Fibroblast of the aortic adventitia (primary cell): ENCODE results near the gene RABGAP1. TPM values are rescaled to one million over a fixed set of nuclear protein-coding genes. Genes with fewer than 3 reads are reported as not detected.

Experiments
- DNase-seq: peaks from one replicate; pipeline ENCODE4 v3.0.0-alpha.2; 2010; ENCODE audit warnings: low read depth
- H3K4me3 ChIP-seq: 2 replicates; pipeline ENCODE4 v1.5.1; 2011; ENCODE audit warnings: low read depth, mild to moderate bottlenecking, control low read depth, low read length, moderate library complexity
- CTCF ChIP-seq: IDR thresholded peaks from 2 replicates; pipeline ENCODE4 v1.5.1; 2011; ENCODE audit warnings: mild to moderate bottlenecking, low read length, control low read depth, inconsistent platforms; ENCODE audit not compliant: insufficient read depth
- total RNA-seq: library from RNA; depleted of rRNA; stranded (reverse); fragments of >200 nt; gene quantifications from 2 replicates; pipeline ENCODE4 v1.2.3, GENCODE V29; 2012; ENCODE audit warnings: low replicate concordance

The RABGAP1 gene
- total RNA-seq, 1 donor, result 50.3 TPM

- peak within 1 kb of the TSS; percentile 95 for H3K4me3 ChIP-seq
- TF ChIP-seq CTCF, result no peak
- DNase-seq, result peak; percentile 84
Measured at GRCh38 chr9:122912964-122913673, 27.7 kb upstream of the RABGAP1 start, which contains the start of gene ZBTB6. Gene ZBTB6 (minus strand): TSS chr9:122913323. CDS start chr9:122912072, 1,251 bp downstream.

GRCh38 chr9:122918310-122918709 is 22.5 kb upstream of the RABGAP1 start:
- DNase-seq, result no peak
- no peak overlapping the region for H3K4me3 ChIP-seq
- no peak for TF ChIP-seq CTCF

GRCh38 chr9:122922713-122923112 is 18.1 kb upstream of the RABGAP1 start:
- TF ChIP-seq CTCF, result no peak
- DNase-seq, result no peak
- no peak overlapping the region for H3K4me3 ChIP-seq

- no peak overlapping the region for H3K4me3 ChIP-seq
- TF ChIP-seq CTCF, result no peak
- no peak for DNase-seq
Measured at GRCh38 chr9:122923947-122924346, 16.9 kb upstream of the RABGAP1 start.

GRCh38 chr9:122929796-122930354 is 10.9 kb upstream of the RABGAP1 start:
- no peak for TF ChIP-seq CTCF
- DNase-seq, result no peak

GRCh38 chr9:122930541-122931225 is 10.1 kb upstream of the RABGAP1 start:
- peak overlapping the region; percentile 97 for H3K4me3 ChIP-seq
- no peak for DNase-seq
- TF ChIP-seq CTCF, result no peak

More at GRCh38 chr9:122929796-122930354, 10.9 kb upstream of the RABGAP1 start:
- peak overlapping the region; percentile 97 for H3K4me3 ChIP-seq
